HepG2 (cell line): ENCODE measurements around the gene PHB1. TPM values are rescaled to one million over a fixed set of nuclear protein-coding genes. Genes with fewer than 3 reads are reported as not detected.

Source experiments
- ATAC-seq: fragments of 200-7000 bp; cut with Tn5 transposase; 3 replicates; pipeline ENCODE4 v1.9.1; 2020; ENCODE audit warnings: mild to moderate bottlenecking, moderate library complexity
- BruUV-seq: library from RNA; stranded (reverse); fragments of 400-500 nt; replicated peaks from 2 replicates; lab custom pipeline; 2021; lab: Mats Ljungman, UMichigan
- CTCF ChIA-PET: fragments of 300-600 bp; formaldehyde crosslinking; extraction: SDS; loops from one replicate; lab custom pipeline; 2021; ENCODE audit warnings: low total read pairs, inconsistent platforms, low intra/inter-chr PET ratio; lab: Yijun Ruan, JAX
- POLR2A ChIA-PET: fragments of 350-600 bp; sonication (Branson Sonifier 250); formaldehyde crosslinking; loops from one replicate; lab custom pipeline; 2020; ENCODE audit warnings: antibody characterized with exemption, inconsistent platforms; lab: Yijun Ruan, JAX
- DNase-seq: peaks from one replicate; pipeline ENCODE4 v3.0.0-alpha.2; 2015; ENCODE audit warnings: low spot score
- FAIRE-seq: peaks from 3 replicates; lab custom pipeline; 2011; peaks lifted over from hg19 to GRCh38; lab: Jason Lieb, UNC
- H2AFZ ChIP-seq: one replicate; pipeline ENCODE4 v1.6.1; 2011; ENCODE audit warnings: low read length, inconsistent platforms
- H3K27ac ChIP-seq: fragments of 300-600 bp; 3 replicates; pipeline ENCODE4 v1.8.0; 2011; ENCODE audit warnings: mixed run types, mild to moderate bottlenecking, mixed read lengths, low read length, inconsistent platforms; ENCODE audit not compliant: insufficient read depth; ENCODE audit errors: extremely low read length
- H3K27me3 ChIP-seq, 2 experiments: fragments of 200-600 bp in 1 of 2; 2 replicates in 1 of 2; 3 replicates in 1 of 2; pipeline versions ENCODE4 v1.6.0 to v1.8.0; 2011; ENCODE audit warnings: low read length in 2 of 2, mild to moderate bottlenecking in 2 of 2, moderate library complexity in 2 of 2, inconsistent platforms in 1 of 2; ENCODE audit not compliant: insufficient read depth in 2 of 2, control insufficient read depth in 1 of 2
- H3K36me3 ChIP-seq, 2 experiments: fragments of 200-600 bp in 1 of 2; replicated peaks in 1 of 2; 2 replicates in 1 of 2; 3 replicates in 1 of 2; pipeline versions ENCODE4 v1.5.1 to v1.8.0; 2011; ENCODE audit warnings: low read length in 2 of 2, inconsistent platforms in 1 of 2; ENCODE audit not compliant: insufficient read depth in 2 of 2, control insufficient read depth in 1 of 2
- H3K4me1 ChIP-seq: 2 replicates; pipeline ENCODE4 v1.5.1; 2012; ENCODE audit warnings: low read length, inconsistent platforms; ENCODE audit not compliant: insufficient read depth
- H3K4me2 ChIP-seq: 2 replicates; pipeline ENCODE4 v1.6.0; 2011; ENCODE audit warnings: low read depth, low read length, inconsistent platforms
- H3K4me3 ChIP-seq, 3 experiments: fragments of 200-600 bp in 1 of 3; sonication (generic), shearing (Covaris generic) in 1 of 3; replicated peaks in 1 of 3; 2 replicates each; pipeline ENCODE4 v1.5.1; 2011 to 2016; ENCODE audit warnings: low read length in 3 of 3, inconsistent platforms in 2 of 3, low read depth in 2 of 3, mild to moderate bottlenecking in 2 of 3, control low read depth in 1 of 3, mixed read lengths in 1 of 3; ENCODE audit not compliant: insufficient read depth in 1 of 3
- H3K79me2 ChIP-seq: one replicate; pipeline ENCODE4 v1.6.1; 2011; ENCODE audit warnings: low read length, inconsistent platforms; ENCODE audit not compliant: insufficient read depth
- H3K9ac ChIP-seq: 2 replicates; pipeline ENCODE4 v1.6.0; 2011; ENCODE audit warnings: mild to moderate bottlenecking, low read depth, low read length, inconsistent platforms; ENCODE audit not compliant: insufficient read depth
- H3K9me3 ChIP-seq: 2 replicates; pipeline ENCODE4 v1.5.1; 2012; ENCODE audit warnings: mild to moderate bottlenecking, low read length
- H4K20me1 ChIP-seq: 2 replicates; pipeline ENCODE4 v1.6.0; 2011; ENCODE audit warnings: inconsistent platforms, mild to moderate bottlenecking, low read length, moderate library complexity; ENCODE audit not compliant: insufficient read depth
- HNRNPLL ChIP-seq: fragments of 200-400 bp; formaldehyde crosslinking; IDR thresholded peaks from 2 replicates; pipeline ENCODE4 v1.6.1; 2017; ENCODE audit warnings: mild to moderate bottlenecking, low read depth, low read length; ENCODE audit not compliant: poor library complexity, severe bottlenecking
- MAFK ChIP-seq, 2 experiments: IDR thresholded peaks in 1 of 2; conservative IDR thresholded peaks in 1 of 2; 2 replicates each; pipeline ENCODE4 v1.6.1; 2011; ENCODE audit warnings: improper control_type of control experiment in 2 of 2, low read length in 2 of 2
- MXI1 ChIP-seq: IDR thresholded peaks from 3 replicates; pipeline ENCODE4 v1.6.1; 2012; ENCODE audit warnings: low read depth, low read length, inconsistent platforms, borderline replicate concordance
- ZNF850 ChIP-seq: sonication (generic); formaldehyde crosslinking; conservative IDR thresholded peaks from 2 replicates; pipeline ENCODE4 v1.9.0; 2021; ENCODE audit warnings: mild to moderate bottlenecking, missing genetic modification reagents
- WGBS: methylation state at CpG from one replicate; pipeline ENCODE4 v1.1.6; 2017; ENCODE audit warnings: low lambda C conversion rate; 5-methylcytosine and 5-hydroxymethylcytosine counted together
- in situ Hi-C: cut with HindIII; loops from 2 replicates; pipeline ENCODE4 v1.10.0; 2017; ENCODE audit warnings: low pct_unique_long_range_greater_than_20kb; ENCODE audit not compliant: extremely low pct_ligation_motif_present
- intact Hi-C: fragments of 100-400 bp; cut with micrococcal nuclease; formaldehyde crosslinking; loops from one replicate; pipeline ENCODE4 v1.10.0; 2022; ENCODE audit not compliant: unreplicated experiment
- polyA plus RNA-seq, 8 experiments: library from polyadenylated mRNA; depleted of rRNA in 3 of 8; stranded (reverse) in 7 of 8; unstranded in 1 of 8; fragments of >200 nt; fragmentation: Illumina TruSeq in 4 of 8; extraction: Trizol in 4 of 8; gene quantifications; 2 replicates each; pipeline versions ENCODE4 v1.2.1 to v1.2.3, GENCODE V29; 2011 to 2016; ENCODE audit warnings: low read depth in 4 of 8, missing spikeins in 1 of 8, mixed read lengths in 1 of 8; ENCODE audit not compliant: insufficient read depth in 1 of 8
- total RNA-seq, 5 experiments: library from RNA; depleted of rRNA; stranded (reverse); fragments of >200 nt; fragmentation: Illumina TruSeq; extraction: Trizol; gene quantifications; 2 replicates each; pipeline ENCODE4 v1.2.3, GENCODE V29; 2016; ENCODE audit warnings: low read depth in 1 of 5
- TF ChIP-seq, protein P1 (sequence below): sonication (generic); formaldehyde crosslinking; IDR thresholded peaks from 2 replicates; pipeline ENCODE4 v1.5.0; 2020; ENCODE audit warnings: missing genetic modification reagents, mild to moderate bottlenecking, borderline replicate concordance
- TF ChIP-seq, protein P2 (sequence below): sonication (generic); formaldehyde crosslinking; IDR thresholded peaks from 2 replicates; pipeline ENCODE4 v1.5.1; 2020; ENCODE audit warnings: missing genetic modification reagents, mild to moderate bottlenecking, borderline replicate concordance

The PHB1 gene
- total and polyA plus RNA-seq, 2 of the 13 experiments (the other 11 are each of a cell fraction or from before 2014, with no cell fraction given), result 515 to 688 TPM

DNA sequence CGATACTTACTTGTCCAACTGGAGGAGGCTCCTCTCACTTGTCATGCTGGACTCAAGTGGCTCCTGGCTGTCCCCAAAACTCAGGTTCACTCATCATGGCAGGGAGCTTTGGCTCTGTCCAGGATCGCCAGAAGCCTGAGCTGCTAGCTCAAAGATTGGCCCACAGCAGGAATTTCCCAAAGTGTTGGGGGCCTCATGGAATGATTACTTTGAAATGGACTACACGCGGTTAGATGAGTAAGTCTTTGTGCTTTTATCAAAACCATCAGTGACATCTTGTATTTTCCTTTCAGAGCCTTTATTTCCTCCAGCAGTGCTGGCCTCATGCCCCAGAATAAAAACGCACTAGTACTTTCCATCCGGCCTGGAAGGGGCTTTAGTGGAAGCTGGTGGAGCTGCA, 29.2 kb upstream of the PHB1 start (continued):
- no peak for TF ChIP-seq HNRNPLL
- TF ChIP-seq, protein P1, sequence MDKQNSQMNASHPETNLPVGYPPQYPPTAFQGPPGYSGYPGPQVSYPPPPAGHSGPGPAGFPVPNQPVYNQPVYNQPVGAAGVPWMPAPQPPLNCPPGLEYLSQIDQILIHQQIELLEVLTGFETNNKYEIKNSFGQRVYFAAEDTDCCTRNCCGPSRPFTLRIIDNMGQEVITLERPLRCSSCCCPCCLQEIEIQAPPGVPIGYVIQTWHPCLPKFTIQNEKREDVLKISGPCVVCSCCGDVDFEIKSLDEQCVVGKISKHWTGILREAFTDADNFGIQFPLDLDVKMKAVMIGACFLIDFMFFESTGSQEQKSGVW (CRISPR knock-in tag), result no peak
- TF ChIP-seq, protein P2, sequence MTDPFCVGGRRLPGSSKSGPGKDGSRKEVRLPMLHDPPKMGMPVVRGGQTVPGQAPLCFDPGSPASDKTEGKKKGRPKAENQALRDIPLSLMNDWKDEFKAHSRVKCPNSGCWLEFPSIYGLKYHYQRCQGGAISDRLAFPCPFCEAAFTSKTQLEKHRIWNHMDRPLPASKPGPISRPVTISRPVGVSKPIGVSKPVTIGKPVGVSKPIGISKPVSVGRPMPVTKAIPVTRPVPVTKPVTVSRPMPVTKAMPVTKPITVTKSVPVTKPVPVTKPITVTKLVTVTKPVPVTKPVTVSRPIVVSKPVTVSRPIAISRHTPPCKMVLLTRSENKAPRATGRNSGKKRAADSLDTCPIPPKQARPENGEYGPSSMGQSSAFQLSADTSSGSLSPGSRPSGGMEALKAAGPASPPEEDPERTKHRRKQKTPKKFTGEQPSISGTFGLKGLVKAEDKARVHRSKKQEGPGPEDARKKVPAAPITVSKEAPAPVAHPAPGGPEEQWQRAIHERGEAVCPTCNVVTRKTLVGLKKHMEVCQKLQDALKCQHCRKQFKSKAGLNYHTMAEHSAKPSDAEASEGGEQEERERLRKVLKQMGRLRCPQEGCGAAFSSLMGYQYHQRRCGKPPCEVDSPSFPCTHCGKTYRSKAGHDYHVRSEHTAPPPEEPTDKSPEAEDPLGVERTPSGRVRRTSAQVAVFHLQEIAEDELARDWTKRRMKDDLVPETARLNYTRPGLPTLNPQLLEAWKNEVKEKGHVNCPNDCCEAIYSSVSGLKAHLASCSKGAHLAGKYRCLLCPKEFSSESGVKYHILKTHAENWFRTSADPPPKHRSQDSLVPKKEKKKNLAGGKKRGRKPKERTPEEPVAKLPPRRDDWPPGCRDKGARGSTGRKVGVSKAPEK (CRISPR knock-in tag), result no peak
- no peak for TF ChIP-seq ZNF850

DNA sequence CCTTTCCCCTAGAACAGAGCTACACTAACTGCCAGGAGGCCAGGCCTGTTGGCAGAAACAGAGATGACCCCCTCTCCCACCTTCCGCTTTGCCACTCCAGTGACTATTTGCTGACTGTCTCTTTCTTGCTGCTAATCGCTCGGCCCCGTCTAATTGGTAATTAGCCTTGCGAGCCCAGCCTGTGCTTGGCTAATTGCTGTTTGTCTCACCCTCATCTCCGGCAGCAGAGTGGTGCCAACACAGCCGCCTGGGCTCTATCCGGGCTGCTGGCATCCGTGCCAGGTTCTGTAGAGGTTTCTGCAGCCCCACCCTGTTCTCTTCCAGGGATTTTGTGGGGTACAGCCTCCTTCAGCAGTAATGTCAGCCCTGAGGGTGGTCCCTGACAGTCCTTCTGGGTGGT, 27.4 kb upstream of the PHB1 start:
- WGBS, result 39% methylated on average over 9 of the region's 9 CpGs
- H4K20me1 ChIP-seq, result no peaks in the 10 kb centered on the region
- H3K4me1 ChIP-seq, result peaks cover 36% of the 10 kb centered on the region
- peaks cover 11 to 85% of the 10 kb centered on the region in 2 experiments; a peak in 4 of 5 replicates for H3K27me3 ChIP-seq
- ATAC-seq, result no peak
- intact Hi-C loops, result no loop called here
- FAIRE-seq, result no peak
- H3K4me3 ChIP-seq, result no peak overlapping the region
- no peak overlapping the region for H3K27ac ChIP-seq
- no peak for DNase-seq
- no peak overlapping the region for H2AFZ ChIP-seq
- in situ Hi-C loops, result no loop called here
- no peak overlapping the region for H3K4me2 ChIP-seq
- H3K9ac ChIP-seq, result no peak overlapping the region
- BruUV-seq, result no TSS peak
- TF ChIP-seq MAFK (conservative IDR thresholded peaks at IDR 0.05 in 1 of 2, IDR thresholded peaks at IDR 0.05 in 1 of 2; ENCODE audit: low read length in 2 of 2) (peak; percentile 18 to 22; a peak in 2 of 4 replicates), MXI1 (no peak)
- H3K36me3 ChIP-seq, result no peaks in the 10 kb centered on the region
- ChIA-PET POLR2A (no interaction called here), CTCF (no interaction called here)
- no peaks in the 10 kb centered on the region for H3K79me2 ChIP-seq
- no peaks in the 10 kb centered on the region for H3K9me3 ChIP-seq
